Ovary (tissue), 9 donors: ENCODE measurements around the gene VASH2. TPM values are rescaled to one million over a fixed set of nuclear protein-coding genes. Genes with fewer than 3 reads are reported as not detected.

ENCODE experiments used
- DNase-seq, 5 donors: peaks; one replicate each; pipeline ENCODE4 v3.0.0-alpha.2; 2019 to 2020
- H3K27ac ChIP-seq, 2 donors: fragments of 200-600 bp; one replicate each; pipeline versions ENCODE4 v1.5.1 to v1.8.0; 2019 to 2022
- H3K27me3 ChIP-seq: fragments of 200-600 bp; one replicate; pipeline ENCODE4 v1.8.0; 2022
- H3K36me3 ChIP-seq: fragments of 200-600 bp; sonication (generic); one replicate; pipeline ENCODE4 v1.5.1; 2019
- H3K4me1 ChIP-seq: one replicate; pipeline ENCODE4 v1.8.1; 2013; ENCODE audit warnings: mild to moderate bottlenecking, moderate library complexity; ENCODE audit not compliant: insufficient read depth
- H3K4me3 ChIP-seq: fragments of 200-600 bp; sonication (generic); one replicate; pipeline ENCODE4 v1.5.1; 2017
- H3K9me3 ChIP-seq, 2 donors: fragments of 200-600 bp in 1 of 2; sonication (generic) in 1 of 2; one replicate each; pipeline versions ENCODE4 v1.5.1 to v1.8.1; 2013 to 2019; ENCODE audit warnings: mild to moderate bottlenecking in 1 of 2, moderate library complexity in 1 of 2
- CTCF ChIP-seq, 3 donors: fragments of 450-650 bp in 2 of 3; fragments of 200-600 bp in 1 of 3; IDR thresholded peaks; one replicate each; pipeline versions ENCODE4 v1.5.1 to v1.8.0; 2016 to 2022; ENCODE audit warnings: antibody characterized with exemption in 3 of 3, mild to moderate bottlenecking in 1 of 3
- EP300 ChIP-seq: sonication (generic); formaldehyde crosslinking; IDR thresholded peaks from one replicate; pipeline ENCODE4 v1.6.1; 2017; ENCODE audit warnings: antibody characterized with exemption
- POLR2A ChIP-seq: fragments of 450-650 bp; IDR thresholded peaks from one replicate; pipeline ENCODE4 v1.6.1; 2017; ENCODE audit warnings: antibody characterized with exemption, mild to moderate bottlenecking, moderate library complexity
- WGBS, 3 donors: extraction: QIAGEN DNeasy Blood & Tissue Kit in 1 of 3; methylation state at CpG; one replicate each; pipeline versions ENCODE4 v1.1.5 to v1.1.7; 2013 to 2017; 5-methylcytosine and 5-hydroxymethylcytosine counted together
- intact Hi-C, 4 donors: fragments of 100-400 bp; cut with DNase I; formaldehyde crosslinking; loops; one replicate each; pipeline versions ENCODE4 v1.11.0 to v1.15.1; 2022 to 2023
- polyA plus RNA-seq, 2 donors: library from polyadenylated mRNA; stranded (reverse); fragments of 200-250 nt in 1 of 2; fragments of 350-450 nt in 1 of 2; fragmentation: Illumina TruSeq in 1 of 2; extraction: RNeasy Lipid Tissue Mini Kit (QIAGEN cat#74804) in 1 of 2; gene quantifications; one replicate each; pipeline ENCODE4 v1.2.3, GENCODE V29; 2013 to 2014
- total RNA-seq, 7 donors: library from RNA; depleted of rRNA in 2 of 7; stranded (reverse); fragments of >200 nt in 2 of 7; fragmentation: NEBNext Ultra II Directional in 3 of 7; extraction: Animal tissue kit (Norgen Biotek cat#: 25700) in 3 of 7; gene quantifications; one replicate each; pipeline versions ENCODE4 v1.1.0 to v1.2.4, GENCODE V29; 2016 to 2023
- donor health status: DM: no; HTN: no; CAD: no; lungs with moderate emphysema.
- donor health status: DM: no; HTN: no; CAD: no.
- donor health status: Bipolar disorder and iron deficiency.
- donor health status: DM: yes; HTN: yes; CAD: no.
- donor health status: DM: no; HTN: no; CAD: no.
- donor health status: DM: yes; HTN: yes; CAD: no.

VASH2 gene
- total and polyA plus RNA-seq, 9 donors = 0.28 to 2.1 (median 0.83) TPM

DNA sequence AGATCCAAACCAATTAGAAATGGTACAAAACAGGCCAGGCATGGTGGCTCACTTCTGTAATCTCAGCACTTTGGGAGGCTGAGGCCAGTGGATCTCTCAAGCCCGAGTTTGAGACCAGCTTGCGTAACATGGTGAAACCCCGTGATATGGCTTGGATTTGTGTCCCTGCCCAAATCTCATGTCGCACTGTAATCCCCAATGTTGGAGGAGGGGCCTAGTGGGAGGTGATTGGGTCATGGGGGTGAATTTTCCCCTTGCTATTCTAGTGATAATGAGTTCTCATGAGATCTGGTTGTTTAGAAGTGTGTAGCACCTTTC, 7.0 kb upstream of the VASH2 start:
- Histone ChIP-seq H3K36me3 (no peaks in the 10 kb centered on the region), H3K9me3 (peaks cover 0 to 10% of the 10 kb centered on the region in 2 donors), H3K27ac (no peak overlapping the region), H3K4me1 (no peaks in the 10 kb centered on the region), H3K4me3 (no peak overlapping the region), H3K27me3 (no peaks in the 10 kb centered on the region)
- 83 to 87% (median 86%) methylated on average over 4 of the region's 4 CpGs for WGBS, 3 donors
- TF ChIP-seq EP300 = no peak
- no peak for TF ChIP-seq CTCF (IDR thresholded peaks at IDR 0.05)
- no peak for TF ChIP-seq POLR2A
- DNase-seq = no peak
- intact Hi-C loops = no loop called here

DNA sequence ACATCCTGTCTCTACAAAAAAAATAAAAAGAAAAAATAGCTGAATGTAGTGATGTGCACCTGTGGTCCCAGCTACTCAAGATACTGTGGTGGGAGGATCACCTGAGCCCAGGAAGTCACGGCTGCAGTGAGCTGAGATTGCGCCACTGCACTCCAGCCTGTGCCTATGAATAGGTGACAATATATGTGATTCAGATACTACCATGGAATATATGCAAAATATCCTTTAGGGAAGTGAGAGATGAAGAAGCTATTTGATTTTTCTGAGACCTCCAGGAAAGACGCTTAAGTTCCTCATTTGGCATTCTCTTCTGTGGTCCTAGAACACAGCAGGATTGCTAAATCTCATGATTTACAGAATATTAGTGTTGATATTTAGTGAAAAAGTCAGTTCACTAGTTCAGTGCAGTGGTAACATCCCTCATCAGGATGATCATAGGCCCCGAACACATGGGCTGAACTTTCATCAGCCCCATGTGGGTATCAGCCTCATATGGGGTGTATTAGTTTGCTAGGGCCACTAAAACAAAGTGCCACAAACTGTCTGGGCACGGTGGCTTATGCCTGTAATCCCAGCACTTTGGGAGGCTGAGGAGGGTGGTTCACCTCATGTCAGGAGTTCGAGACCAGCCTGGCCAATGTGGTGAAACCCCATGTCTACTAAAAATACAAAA, 6.0 kb upstream of the VASH2 start:
- DNase-seq = no peak
- no peaks in the 10 kb centered on the region for H3K27me3 ChIP-seq
- H3K36me3 ChIP-seq = no peaks in the 10 kb centered on the region
- H3K27ac ChIP-seq = no peak overlapping the region
- no peak for TF ChIP-seq POLR2A
- TF ChIP-seq CTCF (IDR thresholded peaks at IDR 0.05) = no peak
- TF ChIP-seq EP300 = no peak
- no peak overlapping the region for H3K4me3 ChIP-seq
- WGBS, 3 donors = 90 to 92% (median 90%) methylated on average over 6 of the region's 6 CpGs
- H3K9me3 ChIP-seq = peaks cover 0 to 6% of the 10 kb centered on the region in 2 donors
- intact Hi-C loops = no loop called here
- H3K4me1 ChIP-seq = no peaks in the 10 kb centered on the region

GRCh38 chr1:212945056-212945455, 5.3 kb upstream of the VASH2 start:
- Histone ChIP-seq H3K27me3 (no peaks in the 10 kb centered on the region), H3K4me1 (peaks cover 1% of the 10 kb centered on the region), H3K4me3 (no peak overlapping the region), H3K9me3 (peaks cover 0 to 6% of the 10 kb centered on the region in 2 donors), H3K27ac (no peak overlapping the region), H3K36me3 (no peaks in the 10 kb centered on the region)
- no peak for DNase-seq
- intact Hi-C loops = no loop called here
- TF ChIP-seq EP300 = no peak
- TF ChIP-seq POLR2A = no peak
- no peak for TF ChIP-seq CTCF (IDR thresholded peaks at IDR 0.05)
- 86 to 95% (median 91%) methylated on average over 2 of the region's 2 CpGs for WGBS, 3 donors

DNA sequence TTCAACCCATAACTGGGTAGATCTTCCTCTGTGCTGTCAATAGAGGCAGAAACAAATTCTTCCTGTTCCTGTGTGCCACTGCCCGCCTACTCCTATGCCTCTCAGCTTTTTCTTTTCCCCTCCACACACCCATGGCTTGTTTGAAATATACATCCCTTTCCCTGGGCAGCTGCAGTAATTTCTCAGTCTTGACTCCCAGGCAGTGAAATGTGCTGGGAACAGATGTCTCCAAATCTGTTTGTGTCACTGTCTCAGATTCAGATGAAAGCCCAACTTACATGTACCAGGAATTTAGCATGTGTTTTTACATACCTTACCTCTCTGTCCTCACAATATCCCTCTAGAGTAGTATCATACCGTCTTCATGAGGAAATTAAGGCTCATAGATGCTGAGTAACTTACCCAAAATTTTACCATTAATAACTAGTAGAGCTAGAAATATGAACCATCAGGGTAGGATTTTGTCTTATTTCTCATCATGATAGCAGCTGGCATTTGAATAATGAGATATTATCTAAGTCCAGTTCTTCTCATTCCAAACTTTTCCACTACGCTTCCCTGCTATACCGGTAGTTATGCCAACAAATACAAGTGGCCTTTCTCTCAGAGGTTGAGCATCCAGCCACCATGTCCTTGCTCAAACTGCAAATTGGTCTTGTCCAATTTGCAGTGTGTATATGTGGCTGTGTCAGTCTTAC, 4.7 kb upstream of the VASH2 start:
- no peak for DNase-seq
- intact Hi-C loops = no loop called here
- no peak overlapping the region for H3K4me3 ChIP-seq
- no peaks in the 10 kb centered on the region for H3K27me3 ChIP-seq
- no peak overlapping the region for H3K27ac ChIP-seq
- H3K9me3 ChIP-seq = peaks cover 0 to 6% of the 10 kb centered on the region in 2 donors
- no peak for TF ChIP-seq POLR2A
- no peak for TF ChIP-seq CTCF (IDR thresholded peaks at IDR 0.05)
- no peak for TF ChIP-seq EP300
- 91 to 92% (median 91%) methylated on average over 4 of the region's 4 CpGs for WGBS, 3 donors
- peaks cover 4% of the 10 kb centered on the region for H3K4me1 ChIP-seq
- no peaks in the 10 kb centered on the region for H3K36me3 ChIP-seq
